GM10266 (cell line): ENCODE results near the gene LTB4R2.

Experiments used
- DNase-seq: peaks from one replicate; pipeline ENCODE4 v3.0.0; 2012; ENCODE audit errors: extremely low spot score
- TF ChIP-seq, protein P1 (sequence below): IDR thresholded peaks from 2 replicates; pipeline ENCODE4 v1.5.1; 2012; ENCODE audit warnings: mild to moderate bottlenecking, low read depth; ENCODE audit not compliant: control insufficient read depth, insufficient read depth; ENCODE audit errors: missing control alignments

LTB4R2 gene

DNA sequence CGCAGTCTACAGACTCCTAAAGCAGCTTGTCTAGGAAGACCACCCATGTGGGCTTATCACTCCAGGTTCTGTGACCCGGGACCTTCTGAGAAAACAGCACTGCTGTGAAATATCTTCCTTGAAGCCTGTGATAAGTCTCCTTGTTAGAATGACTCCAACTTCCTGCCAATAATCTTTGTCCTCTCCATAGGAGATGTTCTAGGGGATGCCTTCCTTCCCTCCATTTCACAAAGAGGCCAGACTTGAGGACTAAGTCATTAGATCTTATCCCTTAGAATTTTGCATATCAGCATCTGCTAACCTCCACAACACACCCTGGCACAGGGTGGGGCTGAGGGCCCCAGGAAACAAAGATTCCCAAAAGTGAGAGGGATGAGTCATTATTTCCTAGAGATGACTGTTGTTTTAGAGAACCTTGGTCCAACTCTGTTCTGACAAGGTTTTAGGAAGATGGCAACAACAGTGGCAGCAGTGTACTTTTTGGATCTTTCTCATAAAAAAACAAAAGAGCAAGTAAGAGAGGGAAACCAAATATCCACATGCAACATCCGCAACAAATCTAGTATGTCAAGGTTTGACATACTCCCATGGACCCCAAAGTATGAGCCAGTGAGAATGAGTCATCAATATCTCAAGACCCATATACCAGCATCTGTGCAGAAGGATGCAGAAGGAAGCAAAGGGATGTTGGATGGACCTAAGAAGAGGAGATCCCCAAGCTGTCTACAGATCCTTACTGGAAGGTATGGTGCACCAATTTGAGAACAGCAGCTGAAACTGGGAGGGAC, 7.4 kb downstream of the LTB4R2 start:
- DNase-seq: no peak
- TF ChIP-seq, protein P1, sequence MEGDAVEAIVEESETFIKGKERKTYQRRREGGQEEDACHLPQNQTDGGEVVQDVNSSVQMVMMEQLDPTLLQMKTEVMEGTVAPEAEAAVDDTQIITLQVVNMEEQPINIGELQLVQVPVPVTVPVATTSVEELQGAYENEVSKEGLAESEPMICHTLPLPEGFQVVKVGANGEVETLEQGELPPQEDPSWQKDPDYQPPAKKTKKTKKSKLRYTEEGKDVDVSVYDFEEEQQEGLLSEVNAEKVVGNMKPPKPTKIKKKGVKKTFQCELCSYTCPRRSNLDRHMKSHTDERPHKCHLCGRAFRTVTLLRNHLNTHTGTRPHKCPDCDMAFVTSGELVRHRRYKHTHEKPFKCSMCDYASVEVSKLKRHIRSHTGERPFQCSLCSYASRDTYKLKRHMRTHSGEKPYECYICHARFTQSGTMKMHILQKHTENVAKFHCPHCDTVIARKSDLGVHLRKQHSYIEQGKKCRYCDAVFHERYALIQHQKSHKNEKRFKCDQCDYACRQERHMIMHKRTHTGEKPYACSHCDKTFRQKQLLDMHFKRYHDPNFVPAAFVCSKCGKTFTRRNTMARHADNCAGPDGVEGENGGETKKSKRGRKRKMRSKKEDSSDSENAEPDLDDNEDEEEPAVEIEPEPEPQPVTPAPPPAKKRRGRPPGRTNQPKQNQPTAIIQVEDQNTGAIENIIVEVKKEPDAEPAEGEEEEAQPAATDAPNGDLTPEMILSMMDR: no peak

DNA sequence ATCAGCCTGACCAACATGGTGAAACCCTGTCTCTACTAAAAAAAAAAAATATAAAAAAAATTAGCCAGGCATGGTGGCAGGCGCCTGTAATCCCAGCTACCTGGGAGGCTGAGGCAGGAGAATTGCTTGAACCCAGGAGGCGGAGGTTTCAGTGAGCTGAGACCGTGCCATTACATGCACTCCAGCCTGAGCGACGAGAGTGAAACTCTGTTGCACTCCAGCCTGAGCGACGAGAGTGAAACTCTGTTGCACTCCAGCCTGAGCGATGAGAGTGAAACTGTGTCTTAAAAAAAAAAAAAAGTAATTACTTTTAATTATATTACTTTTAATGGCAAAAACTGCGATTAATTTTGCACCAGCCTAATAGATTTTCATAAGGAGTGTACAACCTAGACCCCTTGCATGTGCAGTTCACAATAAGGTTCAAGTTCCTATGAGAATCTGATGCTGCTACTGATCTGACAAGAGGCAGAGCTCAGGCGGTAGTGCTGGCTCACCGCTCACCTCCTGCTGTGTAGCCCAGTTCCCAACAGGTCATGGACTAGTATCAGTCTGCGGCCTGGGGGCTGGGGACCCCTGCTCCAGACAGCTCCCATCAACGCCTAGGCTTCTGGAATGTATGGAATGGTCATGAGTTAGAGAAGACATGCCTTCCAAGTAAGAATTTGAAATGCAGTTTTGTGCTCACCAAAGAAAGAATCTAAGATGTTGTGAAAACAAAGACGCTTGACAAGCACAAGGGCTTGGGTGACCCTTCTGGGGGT, 11.5 kb downstream of the LTB4R2 start:
- DNase-seq: no peak
- TF ChIP-seq, protein P1: no peak

DNA sequence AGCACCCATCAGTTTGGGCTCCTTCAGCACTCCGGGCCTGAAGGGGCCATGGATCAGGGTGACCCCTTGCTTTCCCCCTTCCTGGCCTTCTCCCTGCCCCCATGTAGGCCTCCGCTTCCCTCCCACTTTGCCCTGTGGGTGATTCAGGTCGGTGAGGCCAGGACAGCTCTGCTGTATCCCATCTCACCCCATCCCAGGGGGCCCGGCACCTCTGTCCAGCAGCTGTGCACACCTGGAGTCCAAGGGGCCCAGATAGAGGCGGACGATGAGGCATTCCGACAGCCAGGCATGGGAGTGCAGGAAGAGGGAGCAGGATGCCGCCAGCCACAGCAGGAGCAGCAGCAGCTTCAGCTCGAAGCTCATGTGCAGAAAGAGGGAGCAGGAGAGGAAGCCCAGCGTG, 12.7 kb downstream of the LTB4R2 start:
- TF ChIP-seq, protein P1: no peak
- no peak for DNase-seq

DNA sequence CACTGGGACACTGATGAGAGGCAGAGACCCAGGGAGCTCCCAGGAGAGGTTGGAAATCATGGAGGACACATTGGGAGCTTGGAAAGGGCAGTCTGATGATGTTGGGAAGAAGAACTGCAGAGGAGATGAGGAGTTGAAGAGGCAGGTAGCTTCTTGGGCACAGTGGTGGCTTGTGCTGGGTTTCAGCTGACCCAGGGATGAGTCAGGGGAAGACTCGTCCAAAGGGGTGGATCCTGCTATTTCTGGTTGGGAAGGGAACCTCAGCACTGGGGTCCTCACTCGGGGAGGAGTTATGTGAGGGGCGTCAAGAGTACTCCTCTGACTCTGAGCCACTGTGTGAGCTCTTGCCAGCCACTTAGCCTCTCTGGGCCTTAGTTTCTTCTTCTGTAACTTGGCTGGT, 13.4 kb downstream of the LTB4R2 start:
- TF ChIP-seq, protein P1: no peak
- no peak for DNase-seq

DNA sequence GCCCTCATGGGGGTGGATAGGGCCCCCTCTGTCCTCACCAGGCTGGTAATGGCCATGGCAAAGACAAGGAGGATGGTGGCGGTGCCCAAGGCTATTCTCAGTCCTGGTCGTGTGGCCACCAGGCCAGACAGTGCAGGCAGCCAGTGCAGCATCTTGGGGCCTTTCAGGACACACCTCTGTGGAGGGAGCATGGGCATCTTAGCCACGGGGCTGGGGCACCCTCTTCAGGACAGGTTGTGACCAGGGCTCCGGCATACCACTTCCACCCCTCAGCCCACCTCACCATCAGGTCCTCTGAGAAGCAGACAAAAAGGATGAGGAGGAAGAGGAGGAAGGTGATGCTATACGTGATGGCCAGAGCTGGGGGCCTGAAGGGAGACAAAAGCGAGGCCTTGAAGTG, 14.1 kb downstream of the LTB4R2 start:
- no peak for DNase-seq
- TF ChIP-seq, protein P1: no peak

DNA sequence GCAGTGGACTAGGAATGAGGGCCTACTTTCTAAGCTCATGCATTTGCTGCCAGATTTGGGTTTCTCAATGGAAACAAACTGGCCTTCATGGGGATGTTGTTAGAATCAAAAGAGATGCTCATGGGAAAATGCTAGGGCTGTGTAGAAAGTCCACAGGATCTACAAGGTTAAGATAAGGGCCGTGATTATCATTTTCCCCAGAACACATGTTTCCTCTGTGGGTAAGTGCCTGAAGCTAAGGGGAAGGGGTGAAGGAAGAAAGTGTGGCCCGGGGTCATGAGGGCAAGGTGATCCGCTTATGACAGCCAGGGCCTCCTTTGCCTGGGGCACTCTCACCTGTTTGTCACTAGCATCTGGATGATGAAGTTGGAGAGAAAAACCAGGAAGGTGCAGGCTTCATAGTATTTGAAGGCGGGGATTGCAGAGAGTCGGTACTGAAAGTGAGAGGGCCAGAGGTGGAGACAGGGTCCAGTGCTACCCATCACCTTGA, 15.1 kb downstream of the LTB4R2 start:
- DNase-seq: no peak
- TF ChIP-seq, protein P1: no peak

DNA sequence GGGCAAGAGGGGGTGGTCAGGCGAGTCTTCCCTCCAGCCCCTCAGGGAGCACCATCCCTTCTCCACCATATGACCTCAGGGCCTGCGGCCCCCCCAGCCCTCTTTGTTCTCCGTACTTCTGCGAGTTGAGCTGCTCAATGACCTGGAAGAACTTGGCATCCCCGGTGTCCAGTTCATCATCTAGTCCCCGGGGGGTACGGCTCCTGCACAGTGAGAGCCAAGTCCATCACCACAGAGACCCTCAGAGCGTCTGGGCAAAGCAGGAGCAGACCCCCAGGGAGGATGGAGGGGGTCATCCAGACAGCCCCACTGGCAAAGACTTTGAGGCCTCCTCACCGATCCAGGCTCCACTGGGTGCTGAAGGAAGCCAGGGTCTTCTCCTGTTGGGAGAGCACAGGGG, 16.0 kb downstream of the LTB4R2 start:
- TF ChIP-seq, protein P1: no peak
- DNase-seq: no peak
